Common myeloid progenitor, CD34-positive (primary cell): ENCODE measurements around the gene AGBL1.
"Not testable (repeated sequence)": the region's sequence is repeated elsewhere in the genome, so short reads cannot be mapped to it uniquely, and the experiment has no call there.

ENCODE experiments used
- CTCF ChIA-PET: fragments of 350-600 bp; sonication (Branson Sonifier 250); formaldehyde crosslinking; loops from one replicate; lab custom pipeline; 2021; ENCODE audit warnings: antibody characterized with exemption; lab: Charles Lee
- POLR2A ChIA-PET: fragments of 350-600 bp; sonication (Branson Sonifier 250); formaldehyde crosslinking; loops from one replicate; lab custom pipeline; 2021; ENCODE audit warnings: antibody characterized with exemption; lab: Charles Lee
- DNase-seq, 3 donors: peaks; one replicate each; pipeline versions ENCODE4 v3.0.0 to v3.0.0-alpha.2; 2013
- H3K27ac ChIP-seq, 2 experiments: 1 replicate in 1 of 2; 2 replicates in 1 of 2; pipeline ENCODE4 v1.7.0; 2013; ENCODE audit warnings: inconsistent platforms in 2 of 2, low read length in 2 of 2, mild to moderate bottlenecking in 2 of 2, low read depth in 1 of 2, moderate library complexity in 1 of 2; ENCODE audit not compliant: severe bottlenecking in 2 of 2, insufficient read depth in 1 of 2, poor library complexity in 1 of 2
- H3K27me3 ChIP-seq, 5 experiments: replicated peaks in 2 of 5; 1 replicate in 3 of 5; 2 replicates in 2 of 5; pipeline versions ENCODE4 v1.6.1 to v1.7.0; 2013; ENCODE audit warnings: low read length in 4 of 5, mild to moderate bottlenecking in 2 of 5, moderate library complexity in 2 of 5, inconsistent platforms in 1 of 5; ENCODE audit not compliant: insufficient read depth in 5 of 5, control insufficient read depth in 4 of 5
- H3K36me3 ChIP-seq, 4 experiments: 1 replicate in 2 of 4; 2 replicates in 2 of 4; pipeline versions ENCODE4 v1.6.1 to v1.7.0; 2013; ENCODE audit warnings: low read length in 3 of 4, control low read depth in 1 of 4, mild to moderate bottlenecking in 1 of 4; ENCODE audit not compliant: control insufficient read depth in 4 of 4, insufficient read depth in 4 of 4
- H3K4me1 ChIP-seq, 4 experiments: 1 replicate in 3 of 4; 2 replicates in 1 of 4; pipeline versions ENCODE4 v1.6.1 to v1.7.1; 2013; ENCODE audit warnings: low read length in 3 of 4, mild to moderate bottlenecking in 3 of 4, control low read depth in 1 of 4, inconsistent platforms in 1 of 4, moderate library complexity in 1 of 4; ENCODE audit not compliant: control insufficient read depth in 4 of 4, insufficient read depth in 4 of 4; ENCODE audit errors: control extremely low read depth in 1 of 4
- H3K4me3 ChIP-seq, 7 experiments: 1 replicate in 4 of 7; 2 replicates in 3 of 7; pipeline versions ENCODE4 v1.5.1 to v1.7.0; 2013; ENCODE audit warnings: mild to moderate bottlenecking in 7 of 7, low read length in 6 of 7, moderate library complexity in 6 of 7, inconsistent platforms in 2 of 7, low read depth in 2 of 7, control low read depth in 1 of 7; ENCODE audit not compliant: insufficient read depth in 4 of 7, control insufficient read depth in 1 of 7; ENCODE audit errors: extremely low read depth in 1 of 7
- H3K9me3 ChIP-seq, 5 experiments: 1 replicate in 4 of 5; 2 replicates in 1 of 5; pipeline versions ENCODE4 v1.6.1 to v1.7.1; 2013; ENCODE audit warnings: low read length in 4 of 5, mild to moderate bottlenecking in 2 of 5, inconsistent platforms in 1 of 5, low read depth in 1 of 5, moderate library complexity in 1 of 5; ENCODE audit not compliant: control insufficient read depth in 4 of 5, insufficient read depth in 2 of 5; ENCODE audit errors: control extremely low read depth in 1 of 5
- whole genome bisulfite sequencing: methylation state at CpG from one replicate; pipeline ENCODE4 v1.1.5; 2013; ENCODE audit not compliant: insufficient coverage; 5-methylcytosine and 5-hydroxymethylcytosine counted together

AGBL1 gene

GRCh38 chr15:86121568-86122225 is 42.0 kb downstream of the AGBL1 start:
- WGBS = 64% methylated on average over 5 of the region's 7 CpGs
- Histone ChIP-seq H3K27me3 (peaks cover 0 to 3% (median 0%) of the 10 kb centered on the region in 5 experiments), H3K27ac (no peak overlapping the region), H3K4me1 (no peaks in the 10 kb centered on the region), H3K9me3 (no peaks in the 10 kb centered on the region), H3K4me3 (no peak overlapping the region), H3K36me3 (no peaks in the 10 kb centered on the region)
- DNase-seq = no peak
- POLR2A ChIA-PET = no interaction called here
- CTCF ChIA-PET = no interaction called here

GRCh38 chr15:86122691-86123391 is 43.2 kb downstream of the AGBL1 start:
- DNase-seq, POLR2A ChIA-PET: not testable (repeated sequence)

GRCh38 chr15:86125775-86126174 is 46.1 kb downstream of the AGBL1 start:
- H3K9me3 ChIP-seq = no peaks in the 10 kb centered on the region
- DNase-seq = no peak
- no peaks in the 10 kb centered on the region for H3K36me3 ChIP-seq
- no peak overlapping the region for H3K27ac ChIP-seq
- H3K4me3 ChIP-seq = no peak overlapping the region
- H3K27me3 ChIP-seq = no peaks in the 10 kb centered on the region
- no peaks in the 10 kb centered on the region for H3K4me1 ChIP-seq
- 100% methylated on average over 2 of the region's 3 CpGs for WGBS
- ChIA-PET CTCF (no interaction called here), POLR2A (no interaction called here)

More at GRCh38 chr15:86122691-86123391, 43.2 kb downstream of the AGBL1 start:
- CTCF ChIA-PET, H3K27me3 ChIP-seq, H3K4me3 ChIP-seq, H3K9me3 ChIP-seq, H3K4me1 ChIP-seq, H3K27ac ChIP-seq, H3K36me3 ChIP-seq: not testable (repeated sequence)
- WGBS = 83% methylated on average over 2 of the region's 3 CpGs

- no peaks in the 10 kb centered on the region for H3K27me3 ChIP-seq
- H3K4me3 ChIP-seq = no peak overlapping the region
- no peaks in the 10 kb centered on the region for H3K4me1 ChIP-seq
- H3K27ac ChIP-seq = no peak overlapping the region
- ChIA-PET POLR2A (no interaction called here), CTCF (no interaction called here)
- H3K36me3 ChIP-seq = no peaks in the 10 kb centered on the region
- H3K9me3 ChIP-seq = no peaks in the 10 kb centered on the region
- no peak for DNase-seq
- 100% methylated on average over 2 of the region's 3 CpGs for WGBS
These were observed 47.9 kb downstream of the AGBL1 start for GRCh38 chr15:86127547-86127946.

- WGBS = 23% methylated on average over 6 of the region's 6 CpGs
These were observed 55.4 kb downstream of the AGBL1 start for GRCh38 chr15:86135041-86135440.

GRCh38 chr15:86136861-86137260 is 57.2 kb downstream of the AGBL1 start:
- DNase-seq = no peak
- POLR2A ChIA-PET = no interaction called here
- Histone ChIP-seq H3K4me1 (no peaks in the 10 kb centered on the region), H3K27me3 (no peaks in the 10 kb centered on the region), H3K9me3 (no peaks in the 10 kb centered on the region), H3K4me3 (no peak overlapping the region), H3K27ac (no peak overlapping the region), H3K36me3 (no peaks in the 10 kb centered on the region)
- CTCF ChIA-PET = no interaction called here
- 100% methylated on average over 2 of the region's 2 CpGs for WGBS

More at GRCh38 chr15:86135041-86135440, 55.4 kb downstream of the AGBL1 start:
- Histone ChIP-seq H3K9me3 (no peaks in the 10 kb centered on the region), H3K27ac (no peak overlapping the region), H3K27me3 (no peaks in the 10 kb centered on the region), H3K4me1 (no peaks in the 10 kb centered on the region), H3K36me3 (no peaks in the 10 kb centered on the region), H3K4me3 (no peak overlapping the region)
- ChIA-PET POLR2A (no interaction called here), CTCF (no interaction called here)
- no peak for DNase-seq

GRCh38 chr15:86138798-86139197 is 59.1 kb downstream of the AGBL1 start:
- no peaks in the 10 kb centered on the region for H3K27me3 ChIP-seq
- 100% methylated on average over 3 of the region's 3 CpGs for WGBS
- POLR2A ChIA-PET = no interaction called here
- no peaks in the 10 kb centered on the region for H3K4me1 ChIP-seq
- H3K9me3 ChIP-seq = peaks cover 0 to 2% (median 0%) of the 10 kb centered on the region in 5 experiments
- H3K4me3 ChIP-seq = no peak overlapping the region
- H3K36me3 ChIP-seq = no peaks in the 10 kb centered on the region
- no peak overlapping the region for H3K27ac ChIP-seq
- CTCF ChIA-PET = no interaction called here
- no peak for DNase-seq
